ENCODE measurements around the gene ELMO1.
"Not testable (repeated sequence)": the region's sequence is repeated elsewhere in the genome, so short reads cannot be mapped to it uniquely, and the experiment has no call there.

The ELMO1 gene

GRCh38 chr7:37142958-37143357 is 305.7 kb downstream of the ELMO1 start:
- no peak overlapping the region for H3K4me3 ChIP-seq (ENCODE audit: severe bottlenecking)
- no peaks in the 10 kb centered on the region for H3K36me3 ChIP-seq (ENCODE audit: low read depth)
- H3K4me1 ChIP-seq (ENCODE audit: insufficient read depth, poor library complexity, severe bottlenecking), result no peaks in the 10 kb centered on the region
- no peaks in the 10 kb centered on the region for H3K27me3 ChIP-seq (ENCODE audit: insufficient read depth, poor library complexity, severe bottlenecking)
- TF ChIP-seq CTCF (IDR thresholded peaks at IDR 0.05; ENCODE audit: poor library complexity, severe bottlenecking), result no peak
- ATAC-seq (ENCODE audit: low read depth) (no peak), DNase-seq (ENCODE audit: low spot score) (no peak)
- H3K27ac ChIP-seq (ENCODE audit: poor library complexity, severe bottlenecking), result no peak overlapping the region
- no peaks in the 10 kb centered on the region for H3K9me3 ChIP-seq (ENCODE audit: severe bottlenecking)

- Histone ChIP-seq H3K9me3 (ENCODE audit: severe bottlenecking) (no peaks in the 10 kb centered on the region), H3K4me1 (ENCODE audit: insufficient read depth, poor library complexity, severe bottlenecking) (no peaks in the 10 kb centered on the region), H3K27me3 (ENCODE audit: insufficient read depth, poor library complexity, severe bottlenecking) (no peaks in the 10 kb centered on the region), H3K4me3 (ENCODE audit: severe bottlenecking) (no peak overlapping the region), H3K36me3 (ENCODE audit: low read depth) (no peaks in the 10 kb centered on the region), H3K27ac (ENCODE audit: poor library complexity, severe bottlenecking) (no peak overlapping the region)
- ATAC-seq (ENCODE audit: low read depth), result no peak
- DNase-seq (ENCODE audit: low spot score), result no peak
- no peak for TF ChIP-seq CTCF (IDR thresholded peaks at IDR 0.05; ENCODE audit: poor library complexity, severe bottlenecking)
Observed at GRCh38 chr7:37141742-37142141, 306.9 kb downstream of the ELMO1 start.

- not testable (repeated sequence) for H3K4me1 ChIP-seq (ENCODE audit: insufficient read depth, poor library complexity, severe bottlenecking); H3K36me3 ChIP-seq (ENCODE audit: low read depth); H3K9me3 ChIP-seq (ENCODE audit: severe bottlenecking); H3K27me3 ChIP-seq (ENCODE audit: insufficient read depth, poor library complexity, severe bottlenecking); ATAC-seq (ENCODE audit: low read depth); H3K4me3 ChIP-seq (ENCODE audit: severe bottlenecking); H3K27ac ChIP-seq (ENCODE audit: poor library complexity, severe bottlenecking); DNase-seq (ENCODE audit: low spot score)
Observed at GRCh38 chr7:37133902-37134301, 314.8 kb downstream of the ELMO1 start.

GRCh38 chr7:37131855-37132254 is 316.8 kb downstream of the ELMO1 start:
- ATAC-seq (ENCODE audit: low read depth) (no peak), DNase-seq (ENCODE audit: low spot score) (no peak)
- no peaks in the 10 kb centered on the region for H3K4me1 ChIP-seq (ENCODE audit: insufficient read depth, poor library complexity, severe bottlenecking)
- H3K27me3 ChIP-seq (ENCODE audit: insufficient read depth, poor library complexity, severe bottlenecking), result no peaks in the 10 kb centered on the region
- H3K36me3 ChIP-seq (ENCODE audit: low read depth), result no peaks in the 10 kb centered on the region
- no peak for TF ChIP-seq CTCF (IDR thresholded peaks at IDR 0.05; ENCODE audit: poor library complexity, severe bottlenecking)
- H3K9me3 ChIP-seq (ENCODE audit: severe bottlenecking), result no peaks in the 10 kb centered on the region
- H3K4me3 ChIP-seq (ENCODE audit: severe bottlenecking), result no peak overlapping the region
- H3K27ac ChIP-seq (ENCODE audit: poor library complexity, severe bottlenecking), result no peak overlapping the region

- no peak for TF ChIP-seq CTCF (IDR thresholded peaks at IDR 0.05; ENCODE audit: poor library complexity, severe bottlenecking)
- DNase-seq (ENCODE audit: low spot score), result no peak
- Histone ChIP-seq H3K9me3 (ENCODE audit: severe bottlenecking) (no peaks in the 10 kb centered on the region), H3K27me3 (ENCODE audit: insufficient read depth, poor library complexity, severe bottlenecking) (no peaks in the 10 kb centered on the region), H3K27ac (ENCODE audit: poor library complexity, severe bottlenecking) (no peak overlapping the region), H3K4me3 (ENCODE audit: severe bottlenecking) (no peak overlapping the region), H3K36me3 (ENCODE audit: low read depth) (no peaks in the 10 kb centered on the region), H3K4me1 (ENCODE audit: insufficient read depth, poor library complexity, severe bottlenecking) (no peaks in the 10 kb centered on the region)
- ATAC-seq (ENCODE audit: low read depth), result no peak
Observed at GRCh38 chr7:37129035-37129425, 319.6 kb downstream of the ELMO1 start.

All from RWPE2 (cell line).